HG02588 (cell line): Measurements from ENCODE around the gene PRR33.

Source experiments
- ATAC-seq: cut with Tn5 transposase; IDR thresholded peaks from one replicate; pipeline ENCODE4 v1.9.1; 2021; ENCODE audit warnings: mild to moderate bottlenecking, moderate library complexity; ENCODE audit not compliant: unreplicated experiment

The PRR33 gene

DNA sequence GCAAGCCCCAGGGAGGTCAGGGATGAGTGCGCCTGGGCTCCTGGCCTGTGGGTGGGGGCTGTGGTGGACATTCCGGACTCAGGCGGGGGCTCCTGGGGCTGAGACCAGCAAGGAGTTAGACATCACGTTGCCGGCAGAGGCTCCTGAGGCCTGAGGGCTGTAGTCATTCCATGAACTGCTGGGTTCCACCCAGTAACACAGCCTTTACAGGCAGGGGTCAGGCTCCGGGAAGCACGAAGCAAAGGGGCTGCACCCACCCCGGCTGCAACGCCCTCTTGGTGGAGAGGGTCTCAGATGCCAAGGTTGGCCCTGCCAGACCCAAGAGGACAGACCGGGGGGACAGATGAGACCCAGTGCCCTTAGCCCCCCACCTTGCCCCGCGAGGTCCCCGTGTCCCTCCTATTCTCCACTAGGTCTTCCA is 36.8 kb upstream of the PRR33 start:
- no peak for ATAC-seq

DNA sequence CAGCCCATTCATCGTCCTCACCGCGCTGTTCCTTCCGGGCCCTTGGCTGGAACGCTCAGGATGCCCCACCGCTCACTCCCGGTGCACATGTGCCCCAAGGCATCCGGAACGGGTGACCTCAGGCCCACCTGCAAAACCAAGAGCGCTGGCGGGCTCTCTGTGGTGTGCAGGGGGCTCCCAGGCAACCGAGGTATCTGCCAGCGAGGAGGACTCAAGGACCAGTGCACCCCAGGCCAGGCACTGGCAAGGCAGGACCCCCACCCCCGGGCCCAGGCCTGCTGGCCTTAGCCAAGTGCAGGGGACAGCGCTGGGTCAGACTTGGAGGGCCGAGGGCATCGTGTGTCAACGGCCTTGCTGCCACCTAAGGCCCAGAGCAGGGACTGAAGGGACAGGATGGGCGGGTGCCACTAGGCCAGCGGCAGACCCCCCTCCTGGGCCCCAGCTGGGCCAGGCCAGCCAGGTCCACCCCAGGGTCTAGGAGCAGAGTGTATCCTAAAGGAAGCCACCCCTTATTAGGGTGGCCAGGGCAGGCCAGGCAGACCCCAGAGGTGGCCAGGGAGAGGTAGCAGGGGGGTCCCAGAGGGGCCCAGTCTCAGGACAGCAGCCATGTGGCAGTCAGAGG is 36.3 kb upstream of the PRR33 start:
- ATAC-seq: no peak

GRCh38 chr11:1927026-1927847 is 35.5 kb upstream of the PRR33 start:
- ATAC-seq: no peak

GRCh38 chr11:1926156-1927025 is 34.7 kb upstream of the PRR33 start:
- no peak for ATAC-seq

- no peak for ATAC-seq
Measured at GRCh38 chr11:1925373-1926155, 33.9 kb upstream of the PRR33 start.

GRCh38 chr11:1924646-1925372 is 33.1 kb upstream of the PRR33 start:
- ATAC-seq: no peak

DNA sequence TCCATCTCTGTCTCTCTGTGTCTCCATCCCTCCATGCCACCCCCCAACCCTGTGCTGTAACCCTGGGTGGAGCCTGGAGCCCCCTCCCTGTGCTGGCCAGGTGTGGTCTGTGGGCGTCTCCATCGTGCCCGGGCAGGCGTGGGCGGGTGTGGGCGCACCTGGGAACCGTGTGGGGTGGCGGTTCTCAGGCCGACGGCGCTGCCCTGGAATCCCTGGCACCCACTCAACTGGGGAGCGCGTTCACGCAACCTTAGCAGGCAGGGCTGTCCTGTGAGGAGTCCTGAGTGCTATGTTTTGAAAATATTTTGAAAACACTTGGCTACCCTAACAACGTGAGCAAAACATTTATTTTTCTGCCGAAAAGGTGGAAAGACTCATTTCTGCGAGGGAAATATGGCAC is 32.5 kb upstream of the PRR33 start:
- ATAC-seq: no peak

DNA sequence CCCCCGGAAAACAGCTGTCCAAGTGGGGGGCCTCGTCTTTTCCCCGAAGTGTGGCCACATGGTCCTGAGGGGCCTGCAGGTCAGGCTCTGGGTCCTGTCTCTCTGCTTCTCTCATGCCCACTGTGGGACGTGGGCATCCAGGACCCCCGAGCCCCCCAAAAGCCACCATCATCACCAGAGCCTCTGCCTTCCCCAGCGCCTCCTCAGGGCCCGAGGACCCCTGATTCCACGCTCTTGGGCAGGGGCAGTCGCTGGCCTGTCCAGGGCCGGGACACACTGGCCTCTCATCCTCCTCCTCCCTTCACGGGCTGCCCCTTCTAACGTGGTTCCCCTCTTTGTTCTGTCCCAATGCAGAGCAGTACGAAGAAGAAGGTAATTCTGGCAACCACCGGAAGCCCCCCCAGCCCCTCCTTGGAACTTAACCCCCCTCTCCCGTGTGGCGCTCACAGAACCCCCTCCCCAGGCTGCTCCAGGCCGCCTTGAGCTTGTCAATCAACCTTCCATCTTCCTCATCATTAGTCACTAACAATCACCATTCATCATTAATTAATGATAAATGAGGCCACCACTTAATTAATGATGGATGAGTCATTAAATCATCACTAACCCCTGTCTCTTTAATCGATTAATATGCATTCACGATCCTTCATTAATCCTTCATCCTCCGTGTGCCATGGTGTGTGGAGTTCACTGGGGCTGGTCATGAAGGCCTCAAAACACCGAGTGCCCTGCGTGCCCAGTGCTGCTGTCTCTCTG is 31.7 kb upstream of the PRR33 start:
- ATAC-seq: no peak

- ATAC-seq: no peak
Measured at GRCh38 chr11:1922481-1923081, 30.9 kb upstream of the PRR33 start.

- no peak for ATAC-seq
Measured at GRCh38 chr11:1921574-1922141, 30.0 kb upstream of the PRR33 start.

DNA sequence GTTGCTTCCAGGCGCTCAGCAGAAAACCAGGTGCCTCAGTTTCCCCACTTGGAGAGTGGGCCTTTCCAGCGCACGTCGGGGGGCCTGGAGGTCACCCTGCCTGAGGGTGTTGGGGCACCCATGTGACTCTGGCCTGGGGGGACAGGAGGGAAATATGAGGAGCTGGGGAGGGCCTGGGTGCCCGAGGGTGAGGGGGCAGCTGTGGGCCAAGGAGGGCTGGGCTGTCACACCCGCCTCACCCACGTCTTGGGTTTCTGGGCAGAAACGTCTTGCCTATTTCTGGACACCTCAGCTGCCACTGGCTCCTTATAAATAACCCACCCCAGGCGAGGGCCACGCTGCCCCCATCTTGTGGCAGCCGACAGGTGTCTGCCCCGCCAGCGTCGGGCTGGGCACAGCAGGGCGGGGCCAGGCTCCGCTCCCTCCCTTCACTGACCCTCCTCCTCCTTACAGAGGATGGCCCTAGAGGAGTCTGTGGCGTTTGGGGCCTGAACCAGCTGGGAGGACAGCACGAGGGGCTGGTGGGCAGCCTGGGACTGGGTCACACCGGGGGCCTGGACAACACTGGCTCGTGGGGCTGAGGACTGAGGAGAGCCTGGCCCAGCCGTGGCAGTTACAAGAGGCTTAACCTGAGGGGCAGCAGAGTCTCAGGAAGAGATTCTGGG is 29.3 kb upstream of the PRR33 start:
- no peak for ATAC-seq

GRCh38 chr11:1920128-1920908 is 28.6 kb upstream of the PRR33 start:
- no peak for ATAC-seq

GRCh38 chr11:1919391-1920127 is 27.9 kb upstream of the PRR33 start, which contains the start of gene TNNT3:
TSS of gene TNNT3 (plus strand) at chr11:1919703. CDS start at chr11:1922875, 3,172 bp downstream.
- ATAC-seq: no peak

- no peak for ATAC-seq
Measured at GRCh38 chr11:1918436-1919315, 27.0 kb upstream of the PRR33 start.
